ENCODE results near the gene KDM4B. TPM values are rescaled to one million over a fixed set of nuclear protein-coding genes. Genes with fewer than 3 reads are reported as not detected.

KDM4B gene
- total and polyA plus RNA-seq, 2 of the 8 experiments (the other 6 are each of a cell fraction or from before 2014, with no cell fraction given), result 12.0 to 31.9 TPM

- Histone ChIP-seq H2BK120ac (replicated peaks; ENCODE audit: low read depth, low read length) (no peak overlapping the region), H2AK5ac (ENCODE audit: low read depth, low read length) (no peak overlapping the region), H4K20me1 (replicated peaks in 1 of 2; ENCODE audit: control insufficient read depth in 1 of 2, insufficient read depth in 2 of 2, low read length in 2 of 2) (no peaks in the 10 kb centered on the region), H3K79me2 (ENCODE audit: control insufficient read depth in 1 of 2, insufficient read depth in 2 of 2, low read length in 2 of 2) (no peaks in the 10 kb centered on the region), H2BK15ac (ENCODE audit: low read length) (no peak overlapping the region), H3K27me3 (replicated peaks in 1 of 4; ENCODE audit: control insufficient read depth in 3 of 4, extremely low read depth in 1 of 4, insufficient read depth in 3 of 4, low read length in 3 of 4) (no peaks in the 10 kb centered on the region), H3K79me1 (ENCODE audit: low read depth, low read length) (no peaks in the 10 kb centered on the region), H3K36me3 (ENCODE audit: control insufficient read depth in 2 of 4, insufficient read depth in 4 of 4, low read length in 3 of 4) (peaks cover 0 to 7% (median 3%) of the 10 kb centered on the region in 4 experiments; a peak in 3 of 8 replicates), H4K8ac (ENCODE audit: extremely low read depth, insufficient read depth, low read length) (no peak overlapping the region), H3K56ac (replicated peaks; ENCODE audit: insufficient read length, low read depth, low read length) (no peak overlapping the region), H2BK5ac (ENCODE audit: low read depth, low read length) (no peak overlapping the region), H2BK12ac (ENCODE audit: low read depth, low read length) (no peak overlapping the region), H3K4me3 (ENCODE audit: extremely low read depth in 1 of 4, insufficient read depth in 2 of 4, low read depth in 3 of 4, low read length in 4 of 4) (no peak overlapping the region), H3K23me2 (ENCODE audit: low read depth, low read length) (no peaks in the 10 kb centered on the region), H2AFZ (ENCODE audit: low read length) (no peak overlapping the region), H3K4me2 (ENCODE audit: insufficient read depth in 1 of 2, low read depth in 2 of 2, low read length in 2 of 2) (no peak overlapping the region), H3K9ac (replicated peaks in 1 of 4; ENCODE audit: extremely low read depth in 1 of 4, low read depth in 3 of 4, low read length in 3 of 4) (no peak overlapping the region), H3K14ac (ENCODE audit: insufficient read length) (no peak overlapping the region), H2BK20ac (ENCODE audit: low read length) (no peak overlapping the region), H4K91ac (replicated peaks; ENCODE audit: insufficient read length, low read length) (no peak overlapping the region), H3K23ac (ENCODE audit: insufficient read length) (no peak overlapping the region), H3K27ac (ENCODE audit: low read depth, low read length) (no peak overlapping the region), H3K4ac (replicated peaks; ENCODE audit: insufficient read length, low read depth, low read length) (no peak overlapping the region), H3K9me3 (ENCODE audit: insufficient read depth in 2 of 2, low read depth in 1 of 2, low read length in 1 of 2) (no peaks in the 10 kb centered on the region), H3K4me1 (replicated peaks in 1 of 4; ENCODE audit: control insufficient read depth in 3 of 4, insufficient read depth in 4 of 4, low read length in 3 of 4) (peaks cover 0 to 20% (median 11%) of the 10 kb centered on the region in 4 experiments; a peak in 5 of 7 replicates), H3K18ac (ENCODE audit: extremely low read depth, low read length) (no peak overlapping the region), H4K5ac (ENCODE audit: insufficient read length, low read depth, low read length) (no peak overlapping the region)
- CTCF ChIA-PET (ENCODE audit: partially characterized antibody), result interaction anchor here (0.5 to 4.9 kb wide), 17 partner anchors 10 to 962 kb away, joined by 3 to 28 read pairs (median 4); no protein-coding TSS in a partner anchor
- POLR2A ChIA-PET (ENCODE audit: partially characterized antibody), result interaction anchor here (0.7 kb wide), 1 partner anchor 45 kb away, joined by 3 read pairs; no protein-coding TSS in a partner anchor
- 96% methylated on average over 10 of the region's 10 CpGs; no CpG with 5 or more reads in 1 of the 2 experiments for WGBS, 2 experiments (ENCODE audit: extremely low coverage in 1 of 2, insufficient coverage in 1 of 2, insufficient read length in 1 of 2, insufficient replicate concordance in 2 of 2, low coverage in 1 of 2, low lambda C conversion rate in 2 of 2, missing lambda C conversion rate in 1 of 2)
- no peak for DNase-seq (ENCODE audit: low read depth in 1 of 2, low spot score in 2 of 2)
- no peak for FAIRE-seq
- TF ChIP-seq, protein P1, sequence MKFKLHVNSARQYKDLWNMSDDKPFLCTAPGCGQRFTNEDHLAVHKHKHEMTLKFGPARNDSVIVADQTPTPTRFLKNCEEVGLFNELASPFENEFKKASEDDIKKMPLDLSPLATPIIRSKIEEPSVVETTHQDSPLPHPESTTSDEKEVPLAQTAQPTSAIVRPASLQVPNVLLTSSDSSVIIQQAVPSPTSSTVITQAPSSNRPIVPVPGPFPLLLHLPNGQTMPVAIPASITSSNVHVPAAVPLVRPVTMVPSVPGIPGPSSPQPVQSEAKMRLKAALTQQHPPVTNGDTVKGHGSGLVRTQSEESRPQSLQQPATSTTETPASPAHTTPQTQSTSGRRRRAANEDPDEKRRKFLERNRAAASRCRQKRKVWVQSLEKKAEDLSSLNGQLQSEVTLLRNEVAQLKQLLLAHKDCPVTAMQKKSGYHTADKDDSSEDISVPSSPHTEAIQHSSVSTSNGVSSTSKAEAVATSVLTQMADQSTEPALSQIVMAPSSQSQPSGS (IDR thresholded peaks at IDR 0.05; ENCODE audit: low read length), result no peak
- no peak for TF ChIP-seq RNF2 (IDR thresholded peaks at IDR 0.05; ENCODE audit: borderline replicate concordance, low read depth, low read length, missing control alignments, poor library complexity, severe bottlenecking)
- no peak for TF ChIP-seq SIX5 (IDR thresholded peaks at IDR 0.05; ENCODE audit: low read depth, low read length)
- TF ChIP-seq MAX (IDR thresholded peaks at IDR 0.05), result no peak
Measured at GRCh38 chr19:5149508-5149907, 180.6 kb downstream of the KDM4B start.
